ENCODE measurements around the gene PPP1R3G. TPM values are rescaled to one million over a fixed set of nuclear protein-coding genes. Genes with fewer than 3 reads are reported as not detected.

PPP1R3G gene
- total RNA-seq, 2 donors from 2014 or later: 8.8 to 16.4 TPM

GRCh38 chr6:5130135-5130866 lies 45.2 kb downstream of the PPP1R3G start:
- no peak for DNase-seq (ENCODE audit: low spot score)
- no peaks in the 10 kb centered on the region for H3K27me3 ChIP-seq
- H3K27ac ChIP-seq: no peak overlapping the region
- no peaks in the 10 kb centered on the region for H3K9me3 ChIP-seq
- H3K4me3 ChIP-seq: no peak overlapping the region
- H3K4me1 ChIP-seq: peaks cover 0 to 8% of the 10 kb centered on the region in 2 donors
- no peak for TF ChIP-seq CTCF (IDR thresholded peaks at IDR 0.05)
- no peaks in the 10 kb centered on the region for H3K36me3 ChIP-seq

GRCh38 chr6:5132731-5133130 lies 47.6 kb downstream of the PPP1R3G start:
- H3K36me3 ChIP-seq: no peaks in the 10 kb centered on the region
- TF ChIP-seq CTCF (IDR thresholded peaks at IDR 0.05): peak in 1 of 2 donors; percentile 17
- H3K4me3 ChIP-seq: peak overlapping the region; percentile 7 to 18
- H3K27ac ChIP-seq: peak overlapping the region; percentile 58 to 63
- peaks cover 0 to 8% of the 10 kb centered on the region in 2 donors for H3K4me1 ChIP-seq
- peak; percentile 88 for DNase-seq (ENCODE audit: low spot score)
- H3K27me3 ChIP-seq: no peaks in the 10 kb centered on the region
- no peaks in the 10 kb centered on the region for H3K9me3 ChIP-seq

GRCh38 chr6:5133943-5134342 lies 48.8 kb downstream of the PPP1R3G start:
- H3K27ac ChIP-seq: no peak overlapping the region
- no peak overlapping the region for H3K4me3 ChIP-seq
- H3K4me1 ChIP-seq: peaks cover 0 to 8% of the 10 kb centered on the region in 2 donors
- no peaks in the 10 kb centered on the region for H3K36me3 ChIP-seq
- no peaks in the 10 kb centered on the region for H3K27me3 ChIP-seq
- H3K9me3 ChIP-seq: no peaks in the 10 kb centered on the region
- TF ChIP-seq CTCF (IDR thresholded peaks at IDR 0.05): no peak
- no peak for DNase-seq (ENCODE audit: low spot score)

- H3K36me3 ChIP-seq: no peaks in the 10 kb centered on the region
- H3K27ac ChIP-seq: no peak overlapping the region
- no peaks in the 10 kb centered on the region for H3K9me3 ChIP-seq
- no peaks in the 10 kb centered on the region for H3K27me3 ChIP-seq
- no peak overlapping the region for H3K4me3 ChIP-seq
- peak; percentile 61 to 73 for TF ChIP-seq CTCF (IDR thresholded peaks at IDR 0.05)
- peaks cover 0 to 8% of the 10 kb centered on the region in 2 donors for H3K4me1 ChIP-seq
- no peak for DNase-seq (ENCODE audit: low spot score)
Measured at GRCh38 chr6:5135788-5136376, 50.7 kb downstream of the PPP1R3G start.

GRCh38 chr6:5136851-5137250 lies 51.7 kb downstream of the PPP1R3G start:
- no peaks in the 10 kb centered on the region for H3K27me3 ChIP-seq
- no peaks in the 10 kb centered on the region for H3K9me3 ChIP-seq
- H3K36me3 ChIP-seq: no peaks in the 10 kb centered on the region
- no peak for TF ChIP-seq CTCF (IDR thresholded peaks at IDR 0.05)
- no peak overlapping the region for H3K27ac ChIP-seq
- DNase-seq (ENCODE audit: low spot score): no peak
- H3K4me1 ChIP-seq: peaks cover 0 to 7% of the 10 kb centered on the region in 2 donors
- H3K4me3 ChIP-seq: no peak overlapping the region

Other genes with a start within 250 kb of the PPP1R3G start
- 1 to 10 TPM; 2.4 to 6.1 TPM for gene RPP40, start 81.3 kb upstream of the PPP1R3G start, total RNA-seq
- 10 to 100 TPM; 19.1 to 22.5 TPM for gene LYRM4, start 175.6 kb downstream of the PPP1R3G start, total RNA-seq
- gene FARS2, start 176.2 kb downstream of the PPP1R3G start, total RNA-seq: 10 to 100 TPM in 1 of 2 donors, 1 to 10 TPM in 1; 9.4 to 15.0 TPM

All from right atrium auricular region (tissue), 2 donors.